ENCODE data around the gene SNX18. TPM values are rescaled to one million over a fixed set of nuclear protein-coding genes. Genes with fewer than 3 reads are reported as not detected.

The SNX18 gene
- total and polyA plus RNA-seq, 5 donors from 2014 or later, result 1.2 to 13.8 (median 2.4) TPM

- Histone ChIP-seq H3K4me3 (ENCODE audit: low read depth, low read length) (no peak overlapping the region), H3K9me3 (ENCODE audit: control insufficient read depth in 2 of 2, low read length in 2 of 2) (no peaks in the 10 kb centered on the region), H3K36me3 (ENCODE audit: control insufficient read depth, insufficient read depth, low read length) (peaks cover 6% of the 10 kb centered on the region), H3K27me3 (ENCODE audit: control insufficient read depth, insufficient read depth, low read length) (no peaks in the 10 kb centered on the region), H3K27ac (ENCODE audit: insufficient read depth, low read length, poor library complexity, severe bottlenecking) (no peak overlapping the region), H3K4me1 (ENCODE audit: control insufficient read depth, insufficient read depth, low read length, poor library complexity, severe bottlenecking) (peaks cover 5% of the 10 kb centered on the region)
- Mint-ChIP-seq H3K36me3 (peaks cover 33% of the 10 kb centered on the region), H3K4me1 (peaks cover 0 to 22% (median 13%) of the 10 kb centered on the region in 4 donors), H3K9me3 (no peaks in the 10 kb centered on the region), H3K27ac (no peak overlapping the region), H3K4me3 (no peak overlapping the region), H3K27me3 (no peaks in the 10 kb centered on the region)
- ATAC-seq (ENCODE audit: low read depth in 2 of 2) (no peak), DNase-seq (no peak)
These were observed 26.5 kb downstream of the SNX18 start for GRCh38 chr5:54544044-54544443.

GRCh38 chr5:54545796-54546195 is 28.2 kb downstream of the SNX18 start:
- Mint-ChIP-seq H3K4me1 (peaks cover 0 to 20% (median 12%) of the 10 kb centered on the region in 4 donors), H3K9me3 (no peaks in the 10 kb centered on the region), H3K27ac (no peak overlapping the region), H3K4me3 (no peak overlapping the region), H3K36me3 (peaks cover 25% of the 10 kb centered on the region), H3K27me3 (no peaks in the 10 kb centered on the region)
- no peaks in the 10 kb centered on the region for H3K9me3 ChIP-seq (ENCODE audit: control insufficient read depth in 2 of 2, low read length in 2 of 2)
- H3K27me3 ChIP-seq (ENCODE audit: control insufficient read depth, insufficient read depth, low read length), result no peaks in the 10 kb centered on the region
- H3K27ac ChIP-seq (ENCODE audit: insufficient read depth, low read length, poor library complexity, severe bottlenecking), result no peak overlapping the region
- peaks cover 6% of the 10 kb centered on the region for H3K36me3 ChIP-seq (ENCODE audit: control insufficient read depth, insufficient read depth, low read length)
- no peak overlapping the region for H3K4me3 ChIP-seq (ENCODE audit: low read depth, low read length)
- no peak for DNase-seq
- H3K4me1 ChIP-seq (ENCODE audit: control insufficient read depth, insufficient read depth, low read length, poor library complexity, severe bottlenecking), result peaks cover 5% of the 10 kb centered on the region
- no peak for ATAC-seq (ENCODE audit: low read depth in 2 of 2)

- Histone ChIP-seq H3K27me3 (ENCODE audit: control insufficient read depth, insufficient read depth, low read length) (no peaks in the 10 kb centered on the region), H3K4me1 (ENCODE audit: control insufficient read depth, insufficient read depth, low read length, poor library complexity, severe bottlenecking) (no peaks in the 10 kb centered on the region), H3K27ac (ENCODE audit: insufficient read depth, low read length, poor library complexity, severe bottlenecking) (no peak overlapping the region), H3K36me3 (ENCODE audit: control insufficient read depth, insufficient read depth, low read length) (peaks cover 6% of the 10 kb centered on the region), H3K9me3 (ENCODE audit: control insufficient read depth in 2 of 2, low read length in 2 of 2) (no peaks in the 10 kb centered on the region), H3K4me3 (ENCODE audit: low read depth, low read length) (no peak overlapping the region)
- Mint-ChIP-seq H3K36me3 (peaks cover 28% of the 10 kb centered on the region), H3K4me3 (no peak overlapping the region), H3K27me3 (no peaks in the 10 kb centered on the region), H3K9me3 (no peaks in the 10 kb centered on the region), H3K4me1 (peaks cover 0 to 8% (median 1%) of the 10 kb centered on the region in 4 donors), H3K27ac (no peak overlapping the region)
- DNase-seq, result no peak
- ATAC-seq (ENCODE audit: low read depth in 2 of 2), result no peak
These were observed 30.2 kb downstream of the SNX18 start for GRCh38 chr5:54547711-54548250.

- H3K4me1 Mint-ChIP-seq, result peaks cover 0 to 8% (median 0%) of the 10 kb centered on the region in 4 donors
These were observed 31.0 kb downstream of the SNX18 start for GRCh38 chr5:54548565-54548964.

GRCh38 chr5:54551292-54551691 is 33.7 kb downstream of the SNX18 start:
- no peak overlapping the region for H3K4me3 Mint-ChIP-seq
- no peaks in the 10 kb centered on the region for H3K27me3 ChIP-seq (ENCODE audit: control insufficient read depth, insufficient read depth, low read length)
- H3K4me1 Mint-ChIP-seq, result peaks cover 0 to 2% (median 0%) of the 10 kb centered on the region in 4 donors
- no peaks in the 10 kb centered on the region for H3K9me3 Mint-ChIP-seq
- no peaks in the 10 kb centered on the region for H3K9me3 ChIP-seq (ENCODE audit: control insufficient read depth in 2 of 2, low read length in 2 of 2)
- H3K27ac ChIP-seq (ENCODE audit: insufficient read depth, low read length, poor library complexity, severe bottlenecking), result no peak overlapping the region
- no peak for ATAC-seq (ENCODE audit: low read depth in 2 of 2)
- peaks cover 6% of the 10 kb centered on the region for H3K36me3 ChIP-seq (ENCODE audit: control insufficient read depth, insufficient read depth, low read length)
- H3K27ac Mint-ChIP-seq, result peak overlapping the region in 1 of 3 donors; percentile 16
- no peaks in the 10 kb centered on the region for H3K4me1 ChIP-seq (ENCODE audit: control insufficient read depth, insufficient read depth, low read length, poor library complexity, severe bottlenecking)
- H3K36me3 Mint-ChIP-seq, result peaks cover 11% of the 10 kb centered on the region
- DNase-seq, result no peak
- H3K27me3 Mint-ChIP-seq, result peaks cover 5% of the 10 kb centered on the region
- no peak overlapping the region for H3K4me3 ChIP-seq (ENCODE audit: low read depth, low read length)

More at GRCh38 chr5:54548565-54548964, 31.0 kb downstream of the SNX18 start:
- H3K36me3 Mint-ChIP-seq, result peaks cover 23% of the 10 kb centered on the region
- Histone ChIP-seq H3K4me1 (ENCODE audit: control insufficient read depth, insufficient read depth, low read length, poor library complexity, severe bottlenecking) (no peaks in the 10 kb centered on the region), H3K9me3 (ENCODE audit: control insufficient read depth in 2 of 2, low read length in 2 of 2) (no peaks in the 10 kb centered on the region), H3K36me3 (ENCODE audit: control insufficient read depth, insufficient read depth, low read length) (peaks cover 6% of the 10 kb centered on the region), H3K27me3 (ENCODE audit: control insufficient read depth, insufficient read depth, low read length) (no peaks in the 10 kb centered on the region), H3K27ac (ENCODE audit: insufficient read depth, low read length, poor library complexity, severe bottlenecking) (no peak overlapping the region), H3K4me3 (ENCODE audit: low read depth, low read length) (no peak overlapping the region)
- H3K9me3 Mint-ChIP-seq, result no peaks in the 10 kb centered on the region
- no peak overlapping the region for H3K27ac Mint-ChIP-seq
- H3K4me3 Mint-ChIP-seq, result no peak overlapping the region
- no peaks in the 10 kb centered on the region for H3K27me3 Mint-ChIP-seq
- DNase-seq, result no peak
- no peak for ATAC-seq (ENCODE audit: low read depth in 2 of 2)

GRCh38 chr5:54551926-54552325 is 34.4 kb downstream of the SNX18 start:
- peaks cover 0 to 1% (median 0%) of the 10 kb centered on the region in 4 donors for H3K4me1 Mint-ChIP-seq
- H3K27ac ChIP-seq (ENCODE audit: insufficient read depth, low read length, poor library complexity, severe bottlenecking), result no peak overlapping the region
- H3K4me3 Mint-ChIP-seq, result no peak overlapping the region
- peaks cover 11% of the 10 kb centered on the region for H3K36me3 Mint-ChIP-seq
- no peaks in the 10 kb centered on the region for H3K9me3 Mint-ChIP-seq
- peaks cover 5% of the 10 kb centered on the region for H3K27me3 Mint-ChIP-seq
- no peaks in the 10 kb centered on the region for H3K9me3 ChIP-seq (ENCODE audit: control insufficient read depth in 2 of 2, low read length in 2 of 2)
- H3K27ac Mint-ChIP-seq, result no peak overlapping the region
- ATAC-seq (ENCODE audit: low read depth in 2 of 2) (no peak), DNase-seq (no peak)
- peaks cover 6% of the 10 kb centered on the region for H3K36me3 ChIP-seq (ENCODE audit: control insufficient read depth, insufficient read depth, low read length)
- no peaks in the 10 kb centered on the region for H3K27me3 ChIP-seq (ENCODE audit: control insufficient read depth, insufficient read depth, low read length)
- no peaks in the 10 kb centered on the region for H3K4me1 ChIP-seq (ENCODE audit: control insufficient read depth, insufficient read depth, low read length, poor library complexity, severe bottlenecking)
- no peak overlapping the region for H3K4me3 ChIP-seq (ENCODE audit: low read depth, low read length)

GRCh38 chr5:54552446-54552845 is 34.9 kb downstream of the SNX18 start:
- no peak for DNase-seq
- H3K27me3 ChIP-seq (ENCODE audit: control insufficient read depth, insufficient read depth, low read length), result no peaks in the 10 kb centered on the region

GRCh38 chr5:54553659-54554207 is 36.2 kb downstream of the SNX18 start:
- Mint-ChIP-seq H3K27ac (peak overlapping the region in 1 of 3 donors; percentile 60), H3K4me1 (no peaks in the 10 kb centered on the region), H3K4me3 (no peak overlapping the region), H3K9me3 (peaks cover 0 to 1% (median 0%) of the 10 kb centered on the region in 7 donors), H3K27me3 (peaks cover 5% of the 10 kb centered on the region), H3K36me3 (peaks cover 7% of the 10 kb centered on the region)
- DNase-seq (no peak), ATAC-seq (ENCODE audit: low read depth in 2 of 2) (no peak)
- Histone ChIP-seq H3K4me3 (ENCODE audit: low read depth, low read length) (no peak overlapping the region), H3K27ac (ENCODE audit: insufficient read depth, low read length, poor library complexity, severe bottlenecking) (no peak overlapping the region), H3K36me3 (ENCODE audit: control insufficient read depth, insufficient read depth, low read length) (no peaks in the 10 kb centered on the region), H3K27me3 (ENCODE audit: control insufficient read depth, insufficient read depth, low read length) (no peaks in the 10 kb centered on the region), H3K9me3 (ENCODE audit: control insufficient read depth in 2 of 2, low read length in 2 of 2) (no peaks in the 10 kb centered on the region), H3K4me1 (ENCODE audit: control insufficient read depth, insufficient read depth, low read length, poor library complexity, severe bottlenecking) (no peaks in the 10 kb centered on the region)

More at GRCh38 chr5:54552446-54552845, 34.9 kb downstream of the SNX18 start:
- Mint-ChIP-seq H3K36me3 (peaks cover 11% of the 10 kb centered on the region), H3K4me3 (no peak overlapping the region), H3K27ac (no peak overlapping the region), H3K4me1 (no peaks in the 10 kb centered on the region), H3K9me3 (no peaks in the 10 kb centered on the region), H3K27me3 (peaks cover 5% of the 10 kb centered on the region)
- Histone ChIP-seq H3K36me3 (ENCODE audit: control insufficient read depth, insufficient read depth, low read length) (peaks cover 2% of the 10 kb centered on the region), H3K27ac (ENCODE audit: insufficient read depth, low read length, poor library complexity, severe bottlenecking) (no peak overlapping the region), H3K4me3 (ENCODE audit: low read depth, low read length) (no peak overlapping the region), H3K4me1 (ENCODE audit: control insufficient read depth, insufficient read depth, low read length, poor library complexity, severe bottlenecking) (no peaks in the 10 kb centered on the region), H3K9me3 (ENCODE audit: control insufficient read depth in 2 of 2, low read length in 2 of 2) (no peaks in the 10 kb centered on the region)
- ATAC-seq (ENCODE audit: low read depth in 2 of 2), result no peak

Data from CD4-positive, CD25-positive, alpha-beta regulatory T cell (primary cell).